NCI-H1048 (cell line): Measurements from ENCODE around the gene DCDC2C.

Experiments
- DNase-seq: peaks from one replicate; lab custom pipeline; 2025; lab: John Stamatoyannopoulos, UW

The DCDC2C gene

GRCh38 chr2:3674066-3674845 is 29.1 kb upstream of the DCDC2C start:
- DNase-seq, result no peak

GRCh38 chr2:3675687-3676086 is 27.7 kb upstream of the DCDC2C start:
- no peak for DNase-seq

GRCh38 chr2:3677436-3677835 is 25.9 kb upstream of the DCDC2C start:
- no peak for DNase-seq

GRCh38 chr2:3678212-3678611 is 25.2 kb upstream of the DCDC2C start:
- DNase-seq, result no peak

GRCh38 chr2:3679180-3679579 is 24.2 kb upstream of the DCDC2C start:
- DNase-seq, result no peak

GRCh38 chr2:3679616-3680393 is 23.6 kb upstream of the DCDC2C start:
- DNase-seq, result no peak

- DNase-seq, result no peak
Observed at GRCh38 chr2:3680548-3681345, 22.6 kb upstream of the DCDC2C start.

- no peak for DNase-seq
Observed at GRCh38 chr2:3681625-3682024, 21.8 kb upstream of the DCDC2C start.

- no peak for DNase-seq
Observed at GRCh38 chr2:3682811-3683210, 20.6 kb upstream of the DCDC2C start.

- no peak for DNase-seq
Observed at GRCh38 chr2:3683748-3684454, 19.5 kb upstream of the DCDC2C start.

- DNase-seq, result no peak
Observed at GRCh38 chr2:3689998-3690748, 13.2 kb upstream of the DCDC2C start.

GRCh38 chr2:3692375-3692774 is 11.0 kb upstream of the DCDC2C start:
- no peak for DNase-seq

- no peak for DNase-seq
Observed at GRCh38 chr2:3696545-3696944, 6.8 kb upstream of the DCDC2C start.

- no peak for DNase-seq
Observed at GRCh38 chr2:3701071-3701470, 2.3 kb upstream of the DCDC2C start.

GRCh38 chr2:3703757-3704355 is 481 bp downstream of the DCDC2C start:
- DNase-seq, result no peak

GRCh38 chr2:3704692-3705091 is 1.3 kb downstream of the DCDC2C start:
- DNase-seq, result no peak

- DNase-seq, result no peak
Observed at GRCh38 chr2:3705782-3706181, 2.4 kb downstream of the DCDC2C start.

- no peak for DNase-seq
Observed at GRCh38 chr2:3706892-3707291, 3.5 kb downstream of the DCDC2C start.

- DNase-seq, result no peak
Observed at GRCh38 chr2:3708576-3708975, 5.2 kb downstream of the DCDC2C start.

- no peak for DNase-seq
Observed at GRCh38 chr2:3709225-3709624, 5.8 kb downstream of the DCDC2C start.

- no peak for DNase-seq
Observed at GRCh38 chr2:3712424-3712823, 9.0 kb downstream of the DCDC2C start.
